ENCODE measurements around the gene ADAMTS17.
A peak's percentile ranks its signal among the peaks of the same experiment; 100 is the strongest.

The ADAMTS17 gene, protein sequence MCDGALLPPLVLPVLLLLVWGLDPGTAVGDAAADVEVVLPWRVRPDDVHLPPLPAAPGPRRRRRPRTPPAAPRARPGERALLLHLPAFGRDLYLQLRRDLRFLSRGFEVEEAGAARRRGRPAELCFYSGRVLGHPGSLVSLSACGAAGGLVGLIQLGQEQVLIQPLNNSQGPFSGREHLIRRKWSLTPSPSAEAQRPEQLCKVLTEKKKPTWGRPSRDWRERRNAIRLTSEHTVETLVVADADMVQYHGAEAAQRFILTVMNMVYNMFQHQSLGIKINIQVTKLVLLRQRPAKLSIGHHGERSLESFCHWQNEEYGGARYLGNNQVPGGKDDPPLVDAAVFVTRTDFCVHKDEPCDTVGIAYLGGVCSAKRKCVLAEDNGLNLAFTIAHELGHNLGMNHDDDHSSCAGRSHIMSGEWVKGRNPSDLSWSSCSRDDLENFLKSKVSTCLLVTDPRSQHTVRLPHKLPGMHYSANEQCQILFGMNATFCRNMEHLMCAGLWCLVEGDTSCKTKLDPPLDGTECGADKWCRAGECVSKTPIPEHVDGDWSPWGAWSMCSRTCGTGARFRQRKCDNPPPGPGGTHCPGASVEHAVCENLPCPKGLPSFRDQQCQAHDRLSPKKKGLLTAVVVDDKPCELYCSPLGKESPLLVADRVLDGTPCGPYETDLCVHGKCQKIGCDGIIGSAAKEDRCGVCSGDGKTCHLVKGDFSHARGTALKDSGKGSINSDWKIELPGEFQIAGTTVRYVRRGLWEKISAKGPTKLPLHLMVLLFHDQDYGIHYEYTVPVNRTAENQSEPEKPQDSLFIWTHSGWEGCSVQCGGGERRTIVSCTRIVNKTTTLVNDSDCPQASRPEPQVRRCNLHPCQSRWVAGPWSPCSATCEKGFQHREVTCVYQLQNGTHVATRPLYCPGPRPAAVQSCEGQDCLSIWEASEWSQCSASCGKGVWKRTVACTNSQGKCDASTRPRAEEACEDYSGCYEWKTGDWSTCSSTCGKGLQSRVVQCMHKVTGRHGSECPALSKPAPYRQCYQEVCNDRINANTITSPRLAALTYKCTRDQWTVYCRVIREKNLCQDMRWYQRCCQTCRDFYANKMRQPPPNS

DNA sequence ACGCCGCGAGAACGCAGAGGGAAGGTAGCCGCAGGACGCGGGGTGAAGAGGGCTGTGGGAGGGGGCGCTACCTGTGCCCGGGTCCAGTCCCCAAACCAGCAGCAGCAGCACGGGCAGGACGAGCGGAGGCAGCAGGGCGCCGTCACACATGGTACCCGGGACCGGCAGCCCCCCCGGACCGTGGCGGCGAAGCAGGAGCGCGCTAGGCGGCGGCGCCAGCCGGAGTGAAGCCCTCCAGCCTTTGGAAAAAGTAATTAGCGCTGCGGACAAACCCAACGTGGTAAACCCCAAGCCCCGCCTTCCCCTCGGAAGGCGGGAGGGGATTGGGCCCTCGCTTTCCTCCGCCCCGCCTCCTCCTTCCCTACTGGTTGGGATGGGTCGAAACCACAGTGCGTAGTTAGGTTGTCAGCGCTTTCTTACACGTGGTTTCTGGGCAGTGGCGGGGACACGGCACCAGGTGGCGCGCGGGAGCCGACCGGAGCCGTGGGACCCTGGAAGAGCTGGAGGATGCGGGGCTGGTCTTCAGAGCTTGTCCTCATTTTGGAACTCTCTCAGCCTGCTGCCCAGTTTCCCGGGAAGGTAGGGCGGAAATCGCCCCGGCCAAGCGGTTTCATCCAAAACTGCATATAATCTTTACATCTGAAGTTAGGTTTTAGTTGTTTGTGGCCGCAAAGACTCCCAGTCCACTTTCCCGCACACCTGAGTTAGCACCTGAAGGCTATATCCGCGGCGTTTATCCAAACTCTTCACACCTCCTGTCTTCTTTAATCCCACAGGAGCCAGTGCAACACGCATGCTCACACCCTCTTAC lies at the start of gene ADAMTS17:
TSS of gene ADAMTS17 (minus strand) at position 226 of the 811 bp plus-strand sequence. CDS start at position 150, 76 bp downstream.
- DNase-seq: peak; percentile 96

DNA sequence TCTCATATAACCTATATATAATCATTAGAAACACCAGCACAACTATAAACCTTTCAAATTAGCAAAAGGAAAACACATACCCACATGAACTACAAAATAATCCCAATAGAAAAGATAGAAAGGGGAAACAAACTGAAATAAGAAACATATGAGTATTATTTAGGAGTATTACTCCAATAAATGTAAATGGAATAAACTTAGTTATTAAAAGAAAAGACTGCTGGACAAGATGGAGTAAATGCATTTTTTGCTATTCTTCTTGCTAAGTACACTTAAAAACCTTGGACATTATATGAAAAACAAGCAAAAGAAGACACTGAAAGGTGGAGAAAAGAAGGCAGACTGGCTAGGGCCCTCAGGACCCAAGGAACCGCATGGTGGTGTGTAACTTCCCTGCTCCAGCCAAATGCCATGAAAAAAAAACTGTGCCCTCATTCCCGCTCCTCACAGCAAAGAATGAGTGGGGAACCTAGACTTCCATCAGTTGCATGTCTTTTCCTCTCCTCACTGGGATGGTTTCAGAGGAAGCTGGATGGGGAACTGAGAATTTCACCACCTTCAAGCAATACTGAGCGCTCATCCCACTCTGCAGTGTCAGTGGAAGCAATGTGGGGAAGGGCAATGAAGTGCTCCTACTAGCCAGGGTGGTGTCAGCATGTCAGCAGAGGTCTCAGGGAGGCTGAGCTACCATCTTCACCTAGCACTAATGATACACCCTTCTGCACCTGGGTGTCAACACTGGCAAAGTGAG lies 43.7 kb upstream of the ADAMTS17 start:
- DNase-seq: no peak

DNA sequence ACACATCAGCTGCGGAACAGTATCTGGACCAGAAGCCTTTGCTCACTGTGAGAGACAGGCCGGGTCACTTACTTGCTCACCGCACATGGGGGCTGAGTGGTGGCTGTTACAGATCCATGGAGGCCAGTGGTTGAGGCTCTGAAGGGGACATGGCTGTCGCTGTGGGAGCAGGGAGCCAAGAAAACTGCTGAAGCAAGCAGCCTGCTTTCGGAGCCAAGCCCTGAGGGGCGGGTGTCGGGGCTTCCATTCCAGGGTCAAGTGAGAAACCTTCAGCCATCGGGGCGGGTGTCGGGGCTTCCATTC lies 42.3 kb upstream of the ADAMTS17 start:
- DNase-seq: no peak

DNA sequence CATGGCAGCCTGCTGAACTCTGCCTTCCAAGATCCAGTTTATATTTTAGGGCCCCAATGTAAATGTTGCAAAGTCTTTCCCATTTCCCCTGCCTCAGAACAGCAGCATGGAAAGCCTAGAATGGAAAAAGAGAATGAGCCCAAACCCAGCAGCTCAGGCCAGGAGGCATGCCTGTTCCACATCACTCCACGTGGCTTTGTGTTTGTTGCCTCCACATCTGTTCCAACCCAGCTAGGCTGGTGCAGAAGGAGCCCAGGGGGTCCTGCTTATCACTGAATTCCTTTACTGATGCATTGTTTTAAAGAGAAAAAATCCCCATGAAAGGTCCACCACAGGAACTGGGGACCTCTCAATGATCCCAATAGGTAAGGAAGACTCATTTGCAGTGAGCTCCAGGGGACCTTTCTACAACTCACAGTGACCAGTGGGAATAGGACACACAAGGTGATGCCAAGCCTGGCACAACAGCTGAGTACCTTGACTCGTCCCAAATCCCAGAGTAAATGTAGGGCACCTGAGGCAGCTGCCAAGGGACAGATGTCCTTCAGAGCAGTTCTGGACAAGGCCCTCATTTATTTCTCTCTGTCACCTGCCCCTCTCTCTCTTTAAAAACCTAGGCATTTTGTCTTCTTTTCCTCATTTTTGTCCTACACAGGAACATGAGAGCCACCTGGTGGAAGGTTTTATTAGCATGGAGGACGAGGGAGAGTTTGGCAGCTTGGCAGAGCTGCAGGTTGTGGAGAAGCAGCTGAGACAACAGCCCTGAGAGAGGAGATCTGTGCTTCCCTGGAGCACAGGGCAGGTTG lies 41.7 kb upstream of the ADAMTS17 start:
- peak; percentile 28 for DNase-seq

DNA sequence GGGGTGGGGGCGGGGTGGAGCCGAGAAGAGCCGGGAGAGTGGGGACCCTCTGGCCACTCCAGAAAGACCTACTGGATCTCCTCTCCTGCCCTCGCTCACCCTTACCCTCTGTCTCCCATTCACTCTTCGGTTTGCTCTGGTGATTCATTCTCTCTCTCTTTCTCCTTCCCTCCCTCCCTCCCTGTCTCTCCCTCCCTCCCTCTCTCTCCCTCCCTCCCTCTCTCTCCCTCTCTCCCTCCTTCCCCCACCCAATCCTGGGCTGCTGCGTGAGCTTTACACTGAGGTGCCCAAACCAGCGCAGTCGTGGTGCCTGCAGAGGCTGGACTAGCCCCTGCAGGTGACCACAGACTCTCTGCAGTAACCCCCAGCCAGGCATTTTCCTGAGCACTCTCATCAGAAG lies 32.2 kb upstream of the ADAMTS17 start:
- no peak for DNase-seq

DNA sequence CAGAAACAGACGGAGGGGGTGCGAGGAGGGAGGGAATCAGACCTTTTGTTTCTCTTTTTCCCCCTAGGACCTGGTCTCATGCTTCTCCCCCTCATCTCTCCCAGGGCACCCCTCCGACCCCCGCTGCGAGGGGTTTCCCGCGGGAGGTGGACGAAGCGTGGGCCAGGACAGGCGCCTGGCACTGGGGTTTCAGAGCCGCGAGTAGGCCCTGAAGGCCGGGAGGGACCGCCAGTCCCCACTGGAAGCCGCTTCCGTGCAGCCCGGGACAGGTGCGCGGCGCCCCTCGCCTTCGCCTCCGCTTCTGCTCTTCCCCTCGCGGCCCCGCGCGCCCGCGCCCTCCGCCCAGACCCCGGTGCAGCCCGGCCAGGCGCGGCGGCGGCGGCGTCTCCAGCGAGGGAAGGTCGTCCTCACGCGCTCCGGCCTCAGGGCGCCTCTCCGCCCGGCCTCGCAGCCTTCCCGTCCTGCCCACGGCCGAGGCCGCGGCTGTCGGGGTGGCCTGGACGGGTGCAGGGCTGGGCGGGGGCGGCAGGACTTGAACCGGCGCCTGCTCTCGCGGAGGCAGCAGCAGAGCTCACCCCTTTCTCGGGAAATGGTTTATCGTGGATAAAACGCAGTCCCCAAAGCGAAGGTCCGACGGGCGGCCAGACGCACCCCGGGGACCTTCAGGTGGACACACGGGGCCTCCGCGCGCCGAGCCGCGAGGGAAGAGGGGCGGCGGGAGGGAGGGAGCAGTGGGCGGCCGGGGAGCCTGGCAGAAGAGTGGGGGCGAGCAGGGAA lies 31.5 kb upstream of the ADAMTS17 start:
- DNase-seq: peak; percentile 41

DNA sequence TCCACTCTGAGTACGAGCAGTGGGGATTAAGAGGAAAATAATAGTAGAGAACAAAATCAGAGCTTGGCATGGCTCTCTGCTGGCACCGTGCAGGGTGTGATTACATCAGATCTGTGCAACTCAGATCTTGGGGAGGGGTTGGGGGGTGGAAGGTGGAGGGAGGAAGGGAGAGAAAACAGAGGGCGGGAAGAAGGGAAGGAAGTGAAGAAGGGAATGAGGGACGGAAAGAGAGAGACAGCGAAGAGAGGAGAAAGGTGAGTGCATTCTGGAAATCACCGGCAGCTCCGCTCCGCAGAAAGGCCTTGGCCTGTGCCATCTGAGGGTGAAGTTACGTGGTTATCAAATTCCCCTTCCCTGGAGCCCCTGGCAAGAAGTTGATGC lies 31.0 kb upstream of the ADAMTS17 start:
- DNase-seq: peak; percentile 55

DNA sequence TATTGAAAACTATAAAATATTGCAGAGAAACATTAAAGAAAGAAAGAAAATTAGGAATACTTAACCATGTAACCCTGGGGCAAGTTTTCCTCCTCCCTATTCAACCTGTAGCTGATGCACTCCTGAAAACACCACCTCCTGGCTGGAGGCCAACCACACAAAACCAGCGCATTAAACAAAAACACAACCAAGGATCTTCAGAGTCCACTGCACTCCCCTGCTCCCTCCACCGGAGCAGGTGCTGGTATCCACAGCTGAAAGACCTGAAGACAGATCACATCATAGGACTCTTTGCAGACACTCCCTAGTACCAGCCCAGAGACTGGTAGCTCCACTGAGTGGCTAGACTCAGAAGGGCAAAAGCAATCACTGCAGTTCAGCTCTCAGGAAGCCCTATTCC lies 13.6 kb upstream of the ADAMTS17 start:
- DNase-seq: peak; percentile 33

DNA sequence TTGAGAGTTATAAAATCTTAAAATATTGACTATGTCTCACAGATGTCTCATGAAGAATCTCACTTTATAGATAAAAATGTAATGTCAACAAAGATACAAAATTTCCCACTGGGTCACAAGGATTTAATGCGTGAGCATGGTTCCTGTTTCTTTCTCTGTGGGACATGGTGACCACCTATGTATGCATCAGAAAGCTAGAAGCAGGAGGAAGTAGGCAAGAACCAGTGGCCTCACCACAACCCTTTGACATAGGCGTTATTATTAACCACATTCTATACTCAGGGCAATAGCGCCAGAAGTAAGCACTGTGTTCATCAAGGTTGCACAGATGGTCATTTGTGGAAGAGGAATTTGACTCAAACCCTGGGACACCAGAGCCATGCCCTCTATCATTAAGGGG lies 11.7 kb upstream of the ADAMTS17 start:
- no peak for DNase-seq

DNA sequence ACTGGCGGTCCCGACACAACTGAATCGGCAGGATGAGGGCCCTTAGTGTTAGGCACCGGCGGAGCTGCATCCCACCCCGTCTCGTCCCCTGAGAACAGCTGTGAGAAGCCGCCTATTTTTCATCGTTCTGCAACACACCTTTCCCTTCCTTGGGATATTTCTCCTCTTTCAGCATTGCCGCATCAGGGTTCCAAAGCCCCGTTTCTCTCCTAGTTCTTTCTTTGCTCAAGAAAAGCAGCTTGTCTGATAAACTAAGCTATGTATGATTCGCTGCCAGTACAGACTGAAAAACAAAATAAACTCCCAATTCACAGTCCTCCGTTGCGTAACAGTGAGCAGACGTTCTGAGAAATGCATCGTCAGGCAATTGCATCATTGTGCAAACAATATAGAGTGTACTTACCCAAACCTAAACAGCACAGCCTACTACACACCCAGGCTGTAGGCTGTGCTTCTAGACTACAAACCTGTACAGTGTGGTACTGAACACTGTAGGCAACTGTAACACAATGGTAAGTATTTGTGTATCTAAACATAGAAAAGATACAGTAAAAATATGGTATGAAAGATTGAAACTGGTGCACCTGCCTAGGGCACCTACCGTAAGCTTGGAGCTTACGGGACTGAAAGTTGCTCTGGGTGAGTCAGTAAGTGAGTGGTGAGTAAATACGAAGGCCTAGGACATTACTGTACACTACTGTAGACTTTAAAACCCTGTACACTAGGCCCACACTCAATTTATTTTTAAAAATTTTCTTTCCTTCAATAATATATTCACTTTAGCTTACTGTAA lies 8.9 kb upstream of the ADAMTS17 start:
- DNase-seq: no peak

DNA sequence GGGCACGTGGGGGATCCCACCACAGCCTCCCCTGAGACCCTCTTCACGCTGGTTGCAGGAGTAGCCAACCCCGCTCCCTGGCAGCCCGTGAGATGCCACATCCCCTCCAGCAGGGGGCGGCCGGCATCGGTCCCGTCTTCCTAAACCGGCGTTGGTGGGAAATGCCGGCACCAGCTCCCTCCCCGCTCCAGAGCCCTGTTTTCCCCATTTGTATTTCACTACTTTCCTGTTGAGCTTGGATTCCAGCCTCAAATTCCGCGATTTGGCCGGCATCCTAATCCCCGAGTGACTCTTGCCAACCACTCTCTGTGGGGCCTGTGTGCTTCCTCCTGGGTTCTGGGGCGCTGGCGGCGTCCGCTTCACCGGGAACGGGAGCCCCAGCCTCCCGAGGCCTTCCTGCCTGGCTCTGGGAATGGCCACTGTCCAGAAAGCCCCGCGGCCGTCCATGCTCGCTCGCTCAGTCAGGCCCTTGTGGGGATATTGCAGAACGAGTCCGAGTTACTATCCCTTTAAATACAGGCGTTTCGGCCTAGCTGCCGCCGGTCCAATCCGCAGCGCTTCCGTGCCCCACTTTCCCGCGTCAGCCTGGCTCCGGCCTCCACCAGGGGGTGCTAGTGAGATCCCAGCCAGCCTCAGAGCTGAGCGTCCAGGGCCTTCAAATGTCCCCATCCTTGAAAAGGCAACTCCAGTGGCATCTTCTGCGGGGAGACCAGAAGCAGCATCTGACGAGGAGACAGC lies 8.1 kb upstream of the ADAMTS17 start:
- peak; percentile 78 for DNase-seq

DNA sequence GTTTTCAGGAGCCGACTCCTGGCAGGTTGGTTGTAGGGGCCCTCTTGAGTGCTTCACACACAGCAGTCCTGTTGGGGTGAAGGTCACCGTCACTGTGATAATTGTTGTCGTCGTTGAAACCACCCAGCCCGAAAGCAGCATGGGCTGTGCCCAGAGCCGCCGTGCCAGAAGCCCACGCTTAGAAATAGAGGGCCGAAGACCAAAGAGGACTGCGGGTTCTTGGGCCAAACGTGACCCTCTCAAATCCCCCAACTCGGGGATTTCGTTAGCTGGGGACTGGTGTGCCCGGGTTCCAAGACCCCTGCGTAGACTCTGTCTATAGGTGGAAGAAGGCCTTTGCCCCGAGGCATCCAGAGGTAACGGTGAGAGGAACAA lies 7.5 kb upstream of the ADAMTS17 start:
- DNase-seq: no peak

DNA sequence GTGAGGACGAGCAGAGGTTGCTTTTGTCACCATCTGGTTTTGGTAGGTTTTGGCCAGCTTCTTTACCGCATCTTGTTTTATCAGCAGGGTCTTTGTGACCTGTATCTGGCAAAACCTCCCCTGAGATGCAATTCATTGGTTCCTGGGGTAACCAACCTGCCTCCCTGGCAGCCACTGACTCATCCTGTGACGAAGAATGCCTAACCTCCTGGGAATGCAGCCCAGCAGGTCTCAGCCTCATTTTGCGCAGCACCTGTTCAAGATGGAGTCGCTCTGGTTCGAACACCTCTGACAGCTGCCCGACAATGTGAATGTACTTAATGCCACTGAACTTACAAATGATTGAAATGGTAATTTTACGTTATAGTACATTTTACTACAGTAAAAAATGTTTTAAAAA lies 6.8 kb upstream of the ADAMTS17 start:
- DNase-seq: no peak

DNA sequence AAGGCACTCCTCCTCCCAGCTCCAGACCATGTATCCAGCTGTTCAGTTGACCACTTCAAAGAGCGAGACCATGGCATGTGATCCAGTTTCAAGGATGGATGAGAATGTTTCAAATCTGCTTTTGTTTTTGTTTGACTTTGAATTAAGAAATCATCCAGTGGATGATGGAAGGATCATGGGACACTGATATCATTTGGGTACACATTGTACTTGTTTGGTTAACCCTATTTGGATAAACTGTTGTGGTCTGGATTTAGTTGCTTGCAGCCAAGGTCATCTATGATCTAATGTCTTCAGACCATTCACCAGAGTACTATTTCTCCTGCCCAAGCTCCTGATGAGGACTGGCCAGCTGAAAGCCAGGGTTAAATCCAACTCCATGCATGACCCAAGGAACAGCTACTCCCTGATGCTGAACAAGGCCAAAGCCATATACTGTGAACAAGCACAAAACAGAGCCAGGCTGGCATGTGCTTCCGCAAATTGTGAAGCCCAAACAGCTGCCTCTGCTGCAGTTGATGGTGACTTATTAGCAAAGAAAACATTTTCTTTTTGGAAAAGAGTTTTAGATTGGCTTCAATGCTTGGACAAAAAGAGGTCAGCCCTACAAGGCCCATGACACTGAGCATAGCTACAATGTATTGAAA lies 5.2 kb upstream of the ADAMTS17 start:
- DNase-seq: no peak

DNA sequence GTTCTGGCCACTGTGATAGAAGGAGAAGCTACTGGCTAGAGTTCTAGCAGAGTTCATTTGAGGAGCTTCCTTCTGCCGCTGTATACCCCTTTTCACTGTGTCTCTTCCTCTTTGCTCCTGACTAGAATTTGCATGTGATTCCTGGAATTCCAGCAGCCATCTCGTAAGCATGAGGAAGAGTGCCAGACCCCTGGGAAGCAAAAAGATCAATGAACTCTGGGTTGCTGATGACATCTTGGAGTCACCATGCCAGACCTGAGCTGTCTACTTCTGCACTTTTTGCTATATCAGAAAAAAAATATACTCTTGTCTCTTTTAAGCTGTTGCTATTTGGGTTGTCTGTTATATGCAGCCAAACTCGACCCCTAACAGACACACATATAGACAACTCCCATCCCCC lies 3.7 kb upstream of the ADAMTS17 start:
- no peak for DNase-seq

DNA sequence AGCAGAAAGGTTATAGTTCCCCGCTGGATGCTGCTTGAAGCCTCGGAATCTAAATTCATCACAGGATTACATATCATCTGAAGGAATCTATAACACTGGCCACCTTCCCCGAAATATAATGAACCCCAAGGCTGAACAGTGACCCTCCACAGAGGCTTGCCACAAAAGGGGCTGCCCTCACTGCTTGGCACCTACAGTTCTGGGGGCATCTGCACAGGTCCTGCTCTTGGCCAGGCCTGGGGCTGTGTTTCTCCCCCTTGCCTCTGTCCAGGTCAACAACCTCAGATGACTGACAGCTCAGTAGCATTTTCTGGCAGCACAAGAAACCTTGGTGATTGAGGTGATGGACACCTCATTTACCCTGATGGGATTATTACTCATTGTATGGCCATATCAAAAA lies 1.5 kb upstream of the ADAMTS17 start:
- no peak for DNase-seq

DNA sequence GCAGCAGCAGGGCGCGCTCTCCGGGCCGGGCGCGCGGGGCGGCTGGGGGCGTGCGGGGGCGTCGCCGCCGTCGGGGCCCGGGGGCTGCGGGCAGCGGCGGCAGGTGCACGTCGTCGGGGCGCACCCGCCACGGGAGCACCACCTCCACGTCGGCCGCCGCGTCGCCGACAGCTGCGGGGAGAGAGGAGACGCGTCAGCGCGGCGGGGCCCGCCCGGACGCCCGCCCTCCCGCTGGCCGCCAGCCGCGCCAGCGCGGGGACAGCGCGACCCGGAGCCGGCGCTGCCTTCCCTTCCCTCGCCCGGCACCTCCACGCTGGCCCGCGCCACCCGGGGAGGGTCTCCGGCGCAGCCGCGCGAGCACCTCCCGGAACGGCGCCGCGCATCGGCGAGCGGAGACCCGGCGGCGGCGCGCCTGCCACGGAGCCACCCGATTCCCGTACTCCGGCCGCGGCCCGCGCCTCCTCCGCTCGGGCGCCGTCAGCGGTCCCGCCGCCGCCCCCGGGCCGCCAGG lies 481 bp downstream of the ADAMTS17 start:
- peak; percentile 31 for DNase-seq

DNA sequence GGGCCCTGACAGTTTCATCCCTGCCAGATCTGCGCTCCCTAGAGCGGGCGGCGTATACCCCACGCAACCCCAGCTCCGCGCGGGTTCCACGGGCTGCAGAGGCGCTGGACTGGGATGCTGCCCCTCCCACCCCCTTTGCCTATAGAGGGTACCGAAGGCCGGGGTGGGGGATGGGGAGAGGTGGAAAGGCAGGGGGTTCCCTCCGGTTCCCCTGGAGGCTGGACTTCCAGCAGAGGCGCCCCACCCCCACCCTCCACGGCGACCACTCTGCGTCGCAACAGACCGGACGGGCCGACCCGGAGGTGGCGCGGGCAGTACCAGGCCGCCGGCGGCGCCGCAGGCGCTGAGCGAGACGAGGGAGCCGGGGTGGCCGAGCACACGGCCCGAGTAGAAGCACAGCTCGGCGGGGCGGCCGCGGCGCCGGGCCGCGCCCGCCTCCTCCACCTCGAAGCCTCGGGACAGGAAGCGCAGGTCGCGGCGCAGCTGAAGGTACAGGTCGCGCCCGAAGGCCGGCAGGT lies 995 bp downstream of the ADAMTS17 start:
- DNase-seq: no peak

Data from COR-L47 (cell line).